ENCODE measurements around the gene MACROD2.

- TF ChIP-seq CTCF (IDR thresholded peaks at IDR 0.05) (no peak), POLR2A (IDR thresholded peaks at IDR 0.05) (no peak)
These were observed 2023.6 kb downstream of the MACROD2 start for GRCh38 chr20:16018881-16019280.

Measured in body of pancreas (tissue), 4 donors.